ENCODE measurements around the gene HLA-DQA2. TPM values are rescaled to one million over a fixed set of nuclear protein-coding genes. Genes with fewer than 3 reads are reported as not detected.

Gene HLA-DQA2
- total and polyA plus RNA-seq, 12 donors = 0.18 to 28.1 (median 1.9) TPM; not detected in 3

DNA sequence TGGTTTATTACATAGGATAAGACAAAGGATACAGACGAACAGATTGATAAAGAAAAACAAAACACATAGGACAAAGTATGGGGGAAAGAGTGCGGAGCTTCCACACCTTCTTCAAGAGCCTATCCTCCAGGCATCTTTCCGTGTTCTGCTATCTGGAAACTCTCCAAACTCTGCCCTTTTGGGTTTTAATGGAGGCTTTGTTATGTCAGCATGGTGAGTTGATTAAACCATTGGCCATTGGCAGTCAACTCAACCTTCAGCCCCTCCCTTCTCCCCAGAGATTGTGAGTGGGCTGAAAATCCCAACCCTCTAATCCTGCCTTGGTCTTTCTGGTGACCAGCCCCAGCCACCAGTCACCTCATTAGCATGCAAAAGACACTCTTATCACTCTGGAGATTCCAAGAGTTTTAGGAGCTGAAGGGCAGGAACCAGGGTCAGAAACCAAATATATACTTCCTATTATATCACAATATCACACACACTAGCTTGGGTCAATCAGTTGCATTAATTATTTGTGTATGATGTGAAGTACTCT lies 51.8 kb downstream of the HLA-DQA2 start:
- ATAC-seq (no peak), DNase-seq (no peak)
- Histone ChIP-seq H3K4me3 (no peak overlapping the region), H3K36me3 (no peaks in the 10 kb centered on the region), H3K27me3 (peaks cover 0 to 87% (median 49%) of the 10 kb centered on the region in 7 donors), H3K9me3 (peaks cover 0 to under 1% (median 0%) of the 10 kb centered on the region in 11 donors), H3K4me1 (peaks cover 0 to 38% (median 3%) of the 10 kb centered on the region in 9 donors), H3K27ac (no peak overlapping the region)
- TF ChIP-seq, protein P1, sequence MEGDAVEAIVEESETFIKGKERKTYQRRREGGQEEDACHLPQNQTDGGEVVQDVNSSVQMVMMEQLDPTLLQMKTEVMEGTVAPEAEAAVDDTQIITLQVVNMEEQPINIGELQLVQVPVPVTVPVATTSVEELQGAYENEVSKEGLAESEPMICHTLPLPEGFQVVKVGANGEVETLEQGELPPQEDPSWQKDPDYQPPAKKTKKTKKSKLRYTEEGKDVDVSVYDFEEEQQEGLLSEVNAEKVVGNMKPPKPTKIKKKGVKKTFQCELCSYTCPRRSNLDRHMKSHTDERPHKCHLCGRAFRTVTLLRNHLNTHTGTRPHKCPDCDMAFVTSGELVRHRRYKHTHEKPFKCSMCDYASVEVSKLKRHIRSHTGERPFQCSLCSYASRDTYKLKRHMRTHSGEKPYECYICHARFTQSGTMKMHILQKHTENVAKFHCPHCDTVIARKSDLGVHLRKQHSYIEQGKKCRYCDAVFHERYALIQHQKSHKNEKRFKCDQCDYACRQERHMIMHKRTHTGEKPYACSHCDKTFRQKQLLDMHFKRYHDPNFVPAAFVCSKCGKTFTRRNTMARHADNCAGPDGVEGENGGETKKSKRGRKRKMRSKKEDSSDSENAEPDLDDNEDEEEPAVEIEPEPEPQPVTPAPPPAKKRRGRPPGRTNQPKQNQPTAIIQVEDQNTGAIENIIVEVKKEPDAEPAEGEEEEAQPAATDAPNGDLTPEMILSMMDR (IDR thresholded peaks at IDR 0.05) = no peak
- intact Hi-C loops (cut with DNase I) = loop anchor here in 5 of 10 donors (5.0 to 10.0 kb wide), 4 partner anchors 88 to 548 kb away; no protein-coding TSS in a partner anchor
- WGBS, 2 donors = 64 to 70% methylated on average over 3 of the region's 3 CpGs

DNA sequence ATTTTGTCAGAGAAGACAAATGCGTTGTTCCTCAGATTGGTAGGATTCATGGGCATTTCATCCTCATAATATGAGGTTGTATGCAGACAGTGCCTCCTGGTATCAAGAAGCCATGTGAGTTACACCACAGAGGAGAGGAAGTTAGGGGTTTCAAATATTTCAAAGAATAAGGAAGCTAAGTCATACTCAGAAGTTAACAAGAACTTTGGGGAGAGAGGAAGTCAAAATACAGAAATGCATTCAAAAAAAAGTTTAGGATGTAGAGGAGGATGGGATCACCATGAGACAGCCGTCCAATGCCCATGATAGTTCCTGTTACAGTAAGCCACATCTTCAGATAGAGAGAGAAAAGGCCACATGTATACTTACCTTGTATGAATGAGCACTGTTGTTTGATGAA lies 53.3 kb downstream of the HLA-DQA2 start:
- intact Hi-C loops (cut with DNase I) = loop anchor here in 5 of 10 donors (5.0 to 10.0 kb wide), 4 partner anchors 90 to 550 kb away; no protein-coding TSS in a partner anchor
- ATAC-seq (peak in 7 of 8 donors; percentile 21 to 53 (median 41)), DNase-seq (no peak)
- H3K4me1 ChIP-seq = peaks cover 0 to 38% (median 3%) of the 10 kb centered on the region in 9 donors
- 64 to 75% methylated on average over 2 of the region's 2 CpGs for WGBS, 2 donors
- peak overlapping the region in 1 of 10 donors; percentile 69 for H3K27ac ChIP-seq
- TF ChIP-seq, protein P1 (IDR thresholded peaks at IDR 0.05) = no peak
- no peak overlapping the region for H3K4me3 ChIP-seq
- H3K9me3 ChIP-seq = peaks cover 0 to 9% (median 2%) of the 10 kb centered on the region in 11 donors
- H3K36me3 ChIP-seq = no peaks in the 10 kb centered on the region
- peaks cover 0 to 87% (median 49%) of the 10 kb centered on the region in 7 donors for H3K27me3 ChIP-seq

Small RNA genes within 50 kb of the gene (microRNA-seq; reads per million reads assigned to microRNA genes)
- 0 reads per million in 2 donors for gene MIR3135B

Other genes with a start within 250 kb of the HLA-DQA2 start
- 100 to 1,000 TPM in 1 of 10 donors, 10 to 100 TPM in 8, 1 to 10 TPM in 1; 5.8 to 109 (median 48.8) TPM for gene HLA-DRB5, start 211.1 kb upstream of the HLA-DQA2 start, total RNA-seq
- gene HLA-DRB5, start 211.1 kb upstream of the HLA-DQA2 start, polyA plus RNA-seq = 1 to 10 TPM in 1 of 2 donors, under 1 TPM in 1; 0.29 to 3.0 TPM
- 100 to 1,000 TPM in 3 of 10 donors, 10 to 100 TPM in 7; 29.2 to 313 (median 76.4) TPM for gene HLA-DRB1, start 151.5 kb upstream of the HLA-DQA2 start, total RNA-seq
- gene HLA-DRB1, start 151.5 kb upstream of the HLA-DQA2 start, polyA plus RNA-seq = 10 to 100 TPM; 28.8 to 83.7 TPM
- 100 to 1,000 TPM in 1 of 10 donors, 10 to 100 TPM in 7, 1 to 10 TPM in 2; 1.3 to 136 (median 16.2) TPM for gene HLA-DQA1, start 104.0 kb upstream of the HLA-DQA2 start, total RNA-seq
- 1 to 10 TPM; 5.9 to 9.6 TPM for gene HLA-DQA1, start 104.0 kb upstream of the HLA-DQA2 start, polyA plus RNA-seq
- 10 to 100 TPM in 6 of 10 donors, 1 to 10 TPM in 4; 6.2 to 73.7 (median 14.4) TPM for gene HLA-DQB1, start 74.7 kb upstream of the HLA-DQA2 start, total RNA-seq
- gene HLA-DQB1, start 74.7 kb upstream of the HLA-DQA2 start, polyA plus RNA-seq = 10 to 100 TPM; 18.8 to 81.2 TPM
- gene HLA-DQB2, start 22.1 kb downstream of the HLA-DQA2 start, total RNA-seq = 10 to 100 TPM in 1 of 10 donors, 1 to 10 TPM in 3, under 1 TPM in 4, not detected in 2; 0.30 to 14.6 (median 0.92) TPM
- not detected for gene HLA-DQB2, start 22.1 kb downstream of the HLA-DQA2 start, polyA plus RNA-seq
- gene HLA-DOB, start 75.6 kb downstream of the HLA-DQA2 start, total RNA-seq = 1 to 10 TPM in 1 of 10 donors, under 1 TPM in 7, not detected in 2; 0.21 to 2.1 (median 0.48) TPM
- 1 to 10 TPM in 1 of 2 donors, under 1 TPM in 1; 0.36 to 1.1 TPM for gene HLA-DOB, start 75.6 kb downstream of the HLA-DQA2 start, polyA plus RNA-seq
- 10 to 100 TPM in 7 of 10 donors, 1 to 10 TPM in 3; 8.8 to 92.1 (median 13.8) TPM for gene TAP2, start 97.3 kb downstream of the HLA-DQA2 start, total RNA-seq
- gene TAP2, start 97.3 kb downstream of the HLA-DQA2 start, polyA plus RNA-seq = 10 to 100 TPM; 12.8 to 13.8 TPM
- 100 to 1,000 TPM in 1 of 10 donors, 10 to 100 TPM in 7, 1 to 10 TPM in 2; 8.5 to 127 (median 11.7) TPM for gene PSMB8, start 102.7 kb downstream of the HLA-DQA2 start, total RNA-seq
- gene PSMB8, start 102.7 kb downstream of the HLA-DQA2 start, polyA plus RNA-seq = 10 to 100 TPM; 40.2 to 42.9 TPM
- 100 to 1,000 TPM in 1 of 10 donors, 10 to 100 TPM in 9; 12.8 to 213 (median 15.4) TPM for gene TAP1, start 112.3 kb downstream of the HLA-DQA2 start, total RNA-seq
- 10 to 100 TPM; 35.4 to 38.3 TPM for gene TAP1, start 112.3 kb downstream of the HLA-DQA2 start, polyA plus RNA-seq
- 100 to 1,000 TPM in 1 of 10 donors, 10 to 100 TPM in 8, 1 to 10 TPM in 1; 10.0 to 198 (median 14.3) TPM for gene PSMB9, start 112.8 kb downstream of the HLA-DQA2 start, total RNA-seq
- gene PSMB9, start 112.8 kb downstream of the HLA-DQA2 start, polyA plus RNA-seq = 10 to 100 TPM; 23.4 to 33.4 TPM
- 10 to 100 TPM in 4 of 10 donors, 1 to 10 TPM in 6; 2.7 to 79.8 (median 7.6) TPM for gene HLA-DMB, start 199.6 kb downstream of the HLA-DQA2 start, total RNA-seq
- gene HLA-DMB, start 199.6 kb downstream of the HLA-DQA2 start, polyA plus RNA-seq = 1 to 10 TPM; 5.5 to 7.8 TPM
- gene HLA-DMA, start 211.7 kb downstream of the HLA-DQA2 start, total RNA-seq = 100 to 1,000 TPM in 1 of 10 donors, 10 to 100 TPM in 8, 1 to 10 TPM in 1; 7.8 to 106 (median 14.5) TPM
- 10 to 100 TPM; 11.8 to 47.6 TPM for gene HLA-DMA, start 211.7 kb downstream of the HLA-DQA2 start, polyA plus RNA-seq
- 10 to 100 TPM; 64.9 to 97.0 (median 74.9) TPM for gene BRD2, start 227.2 kb downstream of the HLA-DQA2 start, total RNA-seq
- gene BRD2, start 227.2 kb downstream of the HLA-DQA2 start, polyA plus RNA-seq = 10 to 100 TPM; 49.3 to 87.2 TPM

Measured in heart right ventricle (tissue), 16 donors.